Breast epithelium (tissue), 4 donors: Measurements from ENCODE around the gene MGAT4B. TPM values are rescaled to one million over a fixed set of nuclear protein-coding genes. Genes with fewer than 3 reads are reported as not detected.

Source experiments
- DNase-seq, 2 donors: peaks; one replicate each; pipeline ENCODE4 v3.0.0-alpha.2; 2019; ENCODE audit warnings: low spot score in 2 of 2
- H3K27ac ChIP-seq, 2 donors: fragments of 200-600 bp; sonication (generic) in 1 of 2; one replicate each; pipeline ENCODE4 v1.5.1; 2016 to 2019; ENCODE audit warnings: mild to moderate bottlenecking in 1 of 2
- H3K27me3 ChIP-seq, 2 donors: fragments of 200-600 bp; sonication (generic) in 1 of 2; one replicate each; pipeline versions ENCODE4 v1.5.1 to v1.6.0; 2017 to 2019; ENCODE audit warnings: control low read depth in 1 of 2, mild to moderate bottlenecking in 1 of 2
- H3K36me3 ChIP-seq: fragments of 200-600 bp; one replicate; pipeline ENCODE4 v1.5.1; 2019
- H3K4me1 ChIP-seq, 2 donors: fragments of 200-600 bp; sonication (generic); one replicate each; pipeline ENCODE4 v1.5.1; 2016 to 2019; ENCODE audit warnings: control low read depth in 1 of 2
- H3K4me3 ChIP-seq, 3 donors: fragments of 200-600 bp; sonication (generic); 1 replicate in 2 of 3; 2 replicates in 1 of 3; pipeline ENCODE4 v1.5.1; 2016 to 2019; ENCODE audit warnings: mild to moderate bottlenecking in 3 of 3, moderate library complexity in 2 of 3
- H3K9me3 ChIP-seq, 2 donors: fragments of 200-600 bp; sonication (generic) in 1 of 2; one replicate each; pipeline ENCODE4 v1.5.1; 2016 to 2019; ENCODE audit warnings: control low read depth in 1 of 2
- CTCF ChIP-seq, 3 donors: fragments of 450-650 bp; IDR thresholded peaks; one replicate each; pipeline ENCODE4 v1.5.1; 2016 to 2017; ENCODE audit warnings: antibody characterized with exemption in 3 of 3, mild to moderate bottlenecking in 3 of 3, moderate library complexity in 3 of 3
- POLR2A ChIP-seq: fragments of 450-650 bp; IDR thresholded peaks from one replicate; pipeline ENCODE4 v1.6.1; 2016; ENCODE audit warnings: antibody characterized with exemption, mild to moderate bottlenecking, moderate library complexity
- POLR2AphosphoS5 ChIP-seq, 3 donors: sonication (generic); formaldehyde crosslinking; IDR thresholded peaks; one replicate each; pipeline ENCODE4 v1.6.1; 2017; ENCODE audit warnings: antibody characterized with exemption in 3 of 3
- intact Hi-C: fragments of 100-400 bp; cut with DNase I; formaldehyde crosslinking; loops from one replicate; pipeline ENCODE4 v1.15.1; 2023; ENCODE audit warnings: low total_unique reads
- total RNA-seq, 3 donors: library from RNA; depleted of rRNA; stranded (reverse); fragments of >200 nt; gene quantifications; one replicate each; pipeline ENCODE4 v1.1.0, GENCODE V29; 2016

Gene MGAT4B
- total RNA-seq, 3 donors from 2014 or later: 43.0 to 73.7 (median 54.6) TPM

GRCh38 chr5:179755022-179755421 lies 51.6 kb downstream of the MGAT4B start:
- intact Hi-C loops: no loop called here
- Histone ChIP-seq H3K27ac (no peak overlapping the region), H3K9me3 (no peaks in the 10 kb centered on the region), H3K36me3 (no peaks in the 10 kb centered on the region), H3K4me1 (no peaks in the 10 kb centered on the region), H3K27me3 (no peaks in the 10 kb centered on the region), H3K4me3 (no peak overlapping the region)
- TF ChIP-seq CTCF (IDR thresholded peaks at IDR 0.05) (no peak), POLR2AphosphoS5 (IDR thresholded peaks at IDR 0.05) (no peak), POLR2A (no peak)
- no peak for DNase-seq

- intact Hi-C loops: no loop called here
- no peaks in the 10 kb centered on the region for H3K36me3 ChIP-seq
- H3K9me3 ChIP-seq: no peaks in the 10 kb centered on the region
- no peaks in the 10 kb centered on the region for H3K27me3 ChIP-seq
- no peak overlapping the region for H3K4me3 ChIP-seq
- DNase-seq: no peak
- TF ChIP-seq POLR2AphosphoS5 (IDR thresholded peaks at IDR 0.05) (no peak), CTCF (IDR thresholded peaks at IDR 0.05) (no peak), POLR2A (no peak)
- no peak overlapping the region for H3K27ac ChIP-seq
- no peaks in the 10 kb centered on the region for H3K4me1 ChIP-seq
Measured at GRCh38 chr5:179753971-179754370, 52.7 kb downstream of the MGAT4B start.

GRCh38 chr5:179749857-179750508 lies 56.7 kb downstream of the MGAT4B start:
- intact Hi-C loops: no loop called here
- H3K9me3 ChIP-seq: no peaks in the 10 kb centered on the region
- no peak overlapping the region for H3K27ac ChIP-seq
- TF ChIP-seq POLR2AphosphoS5 (IDR thresholded peaks at IDR 0.05) (no peak), POLR2A (no peak), CTCF (IDR thresholded peaks at IDR 0.05) (no peak)
- no peak for DNase-seq
- no peaks in the 10 kb centered on the region for H3K4me1 ChIP-seq
- H3K27me3 ChIP-seq: no peaks in the 10 kb centered on the region
- no peaks in the 10 kb centered on the region for H3K36me3 ChIP-seq
- no peak overlapping the region for H3K4me3 ChIP-seq

GRCh38 chr5:179747811-179748210 lies 58.9 kb downstream of the MGAT4B start:
- TF ChIP-seq POLR2AphosphoS5 (IDR thresholded peaks at IDR 0.05): no peak
- no peak for TF ChIP-seq CTCF (IDR thresholded peaks at IDR 0.05)
- no peak for TF ChIP-seq POLR2A
- no peaks in the 10 kb centered on the region for H3K27me3 ChIP-seq
- no peaks in the 10 kb centered on the region for H3K36me3 ChIP-seq
- no peak overlapping the region for H3K27ac ChIP-seq
- no peak overlapping the region for H3K4me3 ChIP-seq
- no peaks in the 10 kb centered on the region for H3K9me3 ChIP-seq
- H3K4me1 ChIP-seq: no peaks in the 10 kb centered on the region
- intact Hi-C loops: no loop called here
- no peak for DNase-seq

Other genes with a start within 250 kb of the MGAT4B start
- gene HNRNPH1, start 183.2 kb downstream of the MGAT4B start, total RNA-seq: 100 to 1,000 TPM; 577 to 931 (median 621) TPM
- not detected for gene CBY3, start 125.8 kb downstream of the MGAT4B start, total RNA-seq
- 100 to 1,000 TPM; 379 to 416 (median 381) TPM for gene CANX, start 107.9 kb downstream of the MGAT4B start, total RNA-seq
- 10 to 100 TPM; 16.3 to 22.4 (median 21.0) TPM for gene MAML1, start 74.0 kb downstream of the MGAT4B start, total RNA-seq
- 1 to 10 TPM; 3.8 to 8.8 (median 6.7) TPM for gene LTC4S, start 12.9 kb downstream of the MGAT4B start, total RNA-seq
- 100 to 1,000 TPM; 407 to 695 (median 462) TPM for gene SQSTM1, start 14.0 kb upstream of the MGAT4B start, total RNA-seq
- 10 to 100 TPM; 32.3 to 67.2 (median 48.8) TPM for gene MRNIP, start 52.0 kb upstream of the MGAT4B start, total RNA-seq
- gene TBC1D9B, start 101.0 kb upstream of the MGAT4B start, total RNA-seq: 100 to 1,000 TPM in 2 of 3 donors, 10 to 100 TPM in 1; 73.5 to 143 (median 105) TPM